ENCODE data around the gene COL1A2. TPM values are rescaled to one million over a fixed set of nuclear protein-coding genes. Genes with fewer than 3 reads are reported as not detected.

Gene COL1A2
- total RNA-seq, 3 donors from 2014 or later = 1.4 to 1.9 (median 1.6) TPM

GRCh38 chr7:94426980-94427875, 32.5 kb downstream of the COL1A2 start:
- Mint-ChIP-seq H3K27me3 (ENCODE audit: low read depth) (peaks cover 2% of the 10 kb centered on the region), H3K36me3 (ENCODE audit: insufficient read depth) (no peaks in the 10 kb centered on the region), H3K4me3 (no peak overlapping the region), H3K9me3 (no peaks in the 10 kb centered on the region), H3K4me1 (ENCODE audit: low read depth) (no peaks in the 10 kb centered on the region)
- no peak for ATAC-seq
- no peak for DNase-seq

GRCh38 chr7:94429153-94429552, 34.5 kb downstream of the COL1A2 start:
- ATAC-seq (no peak), DNase-seq (no peak)
- H3K9me3 Mint-ChIP-seq = no peaks in the 10 kb centered on the region
- H3K4me3 Mint-ChIP-seq = no peak overlapping the region
- H3K4me1 Mint-ChIP-seq (ENCODE audit: low read depth) = no peaks in the 10 kb centered on the region
- no peaks in the 10 kb centered on the region for H3K27me3 Mint-ChIP-seq (ENCODE audit: low read depth)
- no peaks in the 10 kb centered on the region for H3K36me3 Mint-ChIP-seq (ENCODE audit: insufficient read depth)

DNA sequence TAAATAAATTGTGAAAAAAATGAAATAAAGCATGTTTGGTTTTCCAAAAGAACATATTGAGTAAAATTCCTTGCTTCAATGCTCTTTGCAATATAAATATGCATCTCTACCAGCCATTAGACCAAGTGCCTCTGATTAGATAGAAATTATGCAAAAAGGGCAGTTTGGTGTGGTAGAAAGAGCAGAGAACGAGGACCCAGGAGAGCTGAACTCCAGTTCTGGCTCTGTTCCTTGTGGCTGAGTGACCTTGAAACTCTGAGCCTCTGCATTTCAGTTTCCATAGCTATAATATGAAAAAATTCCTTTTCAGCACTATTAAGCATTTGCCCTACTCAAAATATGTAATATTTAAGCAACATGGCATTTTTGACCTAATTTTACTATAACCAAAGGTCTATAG, 36.5 kb downstream of the COL1A2 start:
- Mint-ChIP-seq H3K4me3 (no peak overlapping the region), H3K27me3 (ENCODE audit: low read depth) (peaks cover 7% of the 10 kb centered on the region), H3K9me3 (no peaks in the 10 kb centered on the region), H3K4me1 (ENCODE audit: low read depth) (no peaks in the 10 kb centered on the region), H3K36me3 (ENCODE audit: insufficient read depth) (no peaks in the 10 kb centered on the region)
- no peak for ATAC-seq
- DNase-seq = no peak

GRCh38 chr7:94431619-94432280, 37.1 kb downstream of the COL1A2 start:
- DNase-seq (no peak), ATAC-seq (no peak)
- Mint-ChIP-seq H3K4me1 (ENCODE audit: low read depth) (no peaks in the 10 kb centered on the region), H3K4me3 (no peak overlapping the region), H3K27me3 (ENCODE audit: low read depth) (peaks cover 12% of the 10 kb centered on the region), H3K36me3 (ENCODE audit: insufficient read depth) (no peaks in the 10 kb centered on the region), H3K9me3 (no peaks in the 10 kb centered on the region)

GRCh38 chr7:94432281-94432670, 37.6 kb downstream of the COL1A2 start:
- Mint-ChIP-seq H3K27me3 (ENCODE audit: low read depth) (peaks cover 12% of the 10 kb centered on the region), H3K9me3 (no peaks in the 10 kb centered on the region), H3K4me3 (no peak overlapping the region), H3K4me1 (ENCODE audit: low read depth) (no peaks in the 10 kb centered on the region), H3K36me3 (ENCODE audit: insufficient read depth) (no peaks in the 10 kb centered on the region)
- DNase-seq (no peak), ATAC-seq (no peak)

DNA sequence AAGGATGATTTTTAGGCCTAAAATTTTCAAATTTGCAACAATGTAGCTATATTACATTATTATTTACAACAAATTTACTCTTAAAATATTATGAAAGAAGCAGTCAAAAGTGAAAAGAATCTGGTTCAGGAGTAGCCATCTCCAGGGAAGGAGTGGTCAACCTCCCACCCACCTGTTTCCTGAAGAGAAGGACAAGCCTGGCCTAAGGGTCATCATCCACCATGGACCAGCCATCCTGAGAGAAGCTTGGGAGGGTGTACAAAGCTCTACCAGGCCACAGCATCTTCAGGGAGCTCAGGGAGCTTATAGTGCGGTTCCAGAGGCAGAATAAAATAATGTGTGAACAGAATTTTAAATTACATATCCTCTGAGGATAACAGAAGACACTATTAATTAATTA, 38.1 kb downstream of the COL1A2 start:
- no peaks in the 10 kb centered on the region for H3K9me3 Mint-ChIP-seq
- no peaks in the 10 kb centered on the region for H3K4me1 Mint-ChIP-seq (ENCODE audit: low read depth)
- no peak for ATAC-seq

GRCh38 chr7:94433224-94433623, 38.5 kb downstream of the COL1A2 start:
- H3K4me1 Mint-ChIP-seq (ENCODE audit: low read depth) = no peaks in the 10 kb centered on the region
- peaks cover 12% of the 10 kb centered on the region for H3K27me3 Mint-ChIP-seq (ENCODE audit: low read depth)
- no peak overlapping the region for H3K4me3 Mint-ChIP-seq
- H3K9me3 Mint-ChIP-seq = no peaks in the 10 kb centered on the region
- no peaks in the 10 kb centered on the region for H3K36me3 Mint-ChIP-seq (ENCODE audit: insufficient read depth)
- DNase-seq = no peak
- no peak for ATAC-seq

More for the DNA sequence above, 38.1 kb downstream of the COL1A2 start:
- no peaks in the 10 kb centered on the region for H3K36me3 Mint-ChIP-seq (ENCODE audit: insufficient read depth)
- H3K4me3 Mint-ChIP-seq = no peak overlapping the region
- peaks cover 12% of the 10 kb centered on the region for H3K27me3 Mint-ChIP-seq (ENCODE audit: low read depth)
- DNase-seq = no peak

- H3K9me3 Mint-ChIP-seq = no peaks in the 10 kb centered on the region
- H3K4me1 Mint-ChIP-seq (ENCODE audit: low read depth) = no peaks in the 10 kb centered on the region
- DNase-seq = no peak
- no peak for ATAC-seq
- H3K4me3 Mint-ChIP-seq = no peak overlapping the region
- peaks cover 12% of the 10 kb centered on the region for H3K27me3 Mint-ChIP-seq (ENCODE audit: low read depth)
- no peaks in the 10 kb centered on the region for H3K36me3 Mint-ChIP-seq (ENCODE audit: insufficient read depth)
These were observed 39.3 kb downstream of the COL1A2 start for GRCh38 chr7:94434042-94434441.

DNA sequence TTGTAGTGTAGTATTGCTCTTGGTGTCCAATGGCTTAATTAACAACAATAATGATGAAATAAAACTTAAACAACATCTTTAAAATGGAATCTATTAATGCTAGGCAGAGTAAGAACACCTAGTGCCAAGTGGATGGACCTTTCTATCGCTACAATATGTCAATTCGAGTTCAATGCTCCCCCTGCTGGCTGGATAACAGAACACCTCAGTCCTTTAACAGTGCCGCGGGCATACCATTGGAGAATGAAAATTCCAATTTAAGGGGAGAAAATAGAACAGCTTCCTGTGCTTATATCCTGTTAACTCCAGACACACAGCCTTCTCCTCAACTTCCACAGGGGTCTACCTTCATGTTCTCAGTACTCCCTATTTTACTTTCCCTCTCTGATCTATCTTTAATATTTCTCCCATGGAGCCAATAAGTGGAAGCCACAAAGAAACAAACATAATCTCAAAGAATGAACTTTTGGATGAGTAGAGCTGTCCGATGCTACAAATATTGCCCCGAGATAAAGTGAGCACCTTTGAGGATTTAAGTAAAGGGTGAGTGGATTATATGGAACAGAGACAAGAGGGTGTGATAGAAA, 41.4 kb downstream of the COL1A2 start:
- peak; percentile 62 to 67 for ATAC-seq
- H3K9me3 Mint-ChIP-seq = no peaks in the 10 kb centered on the region
- H3K4me3 Mint-ChIP-seq = no peak overlapping the region
- H3K27me3 Mint-ChIP-seq (ENCODE audit: low read depth) = peaks cover 12% of the 10 kb centered on the region
- peak; percentile 35 for DNase-seq
- H3K4me1 Mint-ChIP-seq (ENCODE audit: low read depth) = no peaks in the 10 kb centered on the region
- no peaks in the 10 kb centered on the region for H3K36me3 Mint-ChIP-seq (ENCODE audit: insufficient read depth)

GRCh38 chr7:94436700-94437099, 42.0 kb downstream of the COL1A2 start:
- Mint-ChIP-seq H3K36me3 (ENCODE audit: insufficient read depth) (no peaks in the 10 kb centered on the region), H3K4me3 (no peak overlapping the region), H3K4me1 (ENCODE audit: low read depth) (no peaks in the 10 kb centered on the region), H3K9me3 (no peaks in the 10 kb centered on the region), H3K27me3 (ENCODE audit: low read depth) (peaks cover 12% of the 10 kb centered on the region)
- ATAC-seq (no peak), DNase-seq (no peak)

GRCh38 chr7:94439893-94440381, 45.2 kb downstream of the COL1A2 start:
- peaks cover 12% of the 10 kb centered on the region for H3K27me3 Mint-ChIP-seq (ENCODE audit: low read depth)
- no peaks in the 10 kb centered on the region for H3K36me3 Mint-ChIP-seq (ENCODE audit: insufficient read depth)
- no peak for DNase-seq
- no peaks in the 10 kb centered on the region for H3K4me1 Mint-ChIP-seq (ENCODE audit: low read depth)
- no peak for ATAC-seq
- no peak overlapping the region for H3K4me3 Mint-ChIP-seq
- no peaks in the 10 kb centered on the region for H3K9me3 Mint-ChIP-seq

GRCh38 chr7:94440451-94441039, 45.9 kb downstream of the COL1A2 start:
- Mint-ChIP-seq H3K36me3 (ENCODE audit: insufficient read depth) (no peaks in the 10 kb centered on the region), H3K4me3 (no peak overlapping the region), H3K9me3 (no peaks in the 10 kb centered on the region), H3K4me1 (ENCODE audit: low read depth) (no peaks in the 10 kb centered on the region), H3K27me3 (ENCODE audit: low read depth) (peaks cover 8% of the 10 kb centered on the region)
- no peak for ATAC-seq
- DNase-seq = no peak

DNA sequence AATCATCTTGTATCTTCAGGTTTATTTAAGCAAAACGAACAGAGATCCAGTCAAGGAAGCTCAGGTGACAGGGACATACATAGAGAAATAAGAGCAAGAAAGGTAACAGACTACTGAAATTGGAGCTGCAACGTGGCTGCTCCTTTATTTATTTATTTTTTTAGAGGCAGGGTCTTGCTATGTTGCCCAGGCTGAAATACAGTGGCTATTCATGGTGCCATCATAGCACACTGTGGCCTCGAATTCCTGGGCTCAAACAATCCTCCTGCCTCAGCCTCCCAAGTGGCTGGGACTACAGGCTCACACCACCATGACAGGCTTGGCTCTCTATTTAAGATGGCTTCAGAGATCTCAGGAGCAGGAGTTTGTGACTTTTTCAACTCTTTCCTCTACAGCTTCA, 46.4 kb downstream of the COL1A2 start:
- H3K4me1 Mint-ChIP-seq (ENCODE audit: low read depth) = no peaks in the 10 kb centered on the region

GRCh38 chr7:94442639-94443038, 47.9 kb downstream of the COL1A2 start:
- Mint-ChIP-seq H3K4me3 (no peak overlapping the region), H3K27me3 (ENCODE audit: low read depth) (peaks cover 3% of the 10 kb centered on the region), H3K36me3 (ENCODE audit: insufficient read depth) (no peaks in the 10 kb centered on the region), H3K9me3 (no peaks in the 10 kb centered on the region), H3K4me1 (ENCODE audit: low read depth) (no peaks in the 10 kb centered on the region)
- no peak for ATAC-seq
- DNase-seq = no peak

More for the DNA sequence above, 46.4 kb downstream of the COL1A2 start:
- DNase-seq (no peak), ATAC-seq (no peak)
- no peak overlapping the region for H3K4me3 Mint-ChIP-seq
- no peaks in the 10 kb centered on the region for H3K9me3 Mint-ChIP-seq
- H3K27me3 Mint-ChIP-seq (ENCODE audit: low read depth) = peaks cover 7% of the 10 kb centered on the region
- no peaks in the 10 kb centered on the region for H3K36me3 Mint-ChIP-seq (ENCODE audit: insufficient read depth)

Data from activated T-cell treated with anti-CD3 and anti-CD28 coated beads, Interleukin-2, amount 50 U/mL, for 4 hours (primary cell).